ENCODE measurements around the gene ADAMTSL3. TPM values are rescaled to one million over a fixed set of nuclear protein-coding genes. Genes with fewer than 3 reads are reported as not detected.

The ADAMTSL3 gene
- total and polyA plus RNA-seq, 8 donors: 10.5 to 27.6 (median 17.4) TPM

- no peak for TF ChIP-seq CTCF (IDR thresholded peaks at IDR 0.05)
- no peak for ATAC-seq
- intact Hi-C loops (cut with DNase I): no loop called here
- Histone ChIP-seq H3K9me3 (no peaks in the 10 kb centered on the region), H3K4me3 (no peak overlapping the region), H3K4me1 (no peaks in the 10 kb centered on the region), H3K27me3 (no peaks in the 10 kb centered on the region), H3K27ac (no peak overlapping the region), H3K36me3 (no peaks in the 10 kb centered on the region)
- DNase-seq: no peak
Observed at GRCh38 chr15:83892498-83892897, 238.6 kb downstream of the ADAMTSL3 start.

GRCh38 chr15:83893308-83893707, 239.4 kb downstream of the ADAMTSL3 start:
- no peak for TF ChIP-seq CTCF (IDR thresholded peaks at IDR 0.05)
- DNase-seq (no peak), ATAC-seq (no peak)
- H3K27ac ChIP-seq: no peak overlapping the region
- H3K4me3 ChIP-seq: no peak overlapping the region
- H3K4me1 ChIP-seq: no peaks in the 10 kb centered on the region
- no peaks in the 10 kb centered on the region for H3K27me3 ChIP-seq
- no peaks in the 10 kb centered on the region for H3K9me3 ChIP-seq
- H3K36me3 ChIP-seq: no peaks in the 10 kb centered on the region
- intact Hi-C loops (cut with DNase I): no loop called here

GRCh38 chr15:83897037-83897436, 243.1 kb downstream of the ADAMTSL3 start:
- Histone ChIP-seq H3K9me3 (no peaks in the 10 kb centered on the region), H3K27me3 (no peaks in the 10 kb centered on the region), H3K36me3 (no peaks in the 10 kb centered on the region), H3K4me1 (no peaks in the 10 kb centered on the region), H3K4me3 (no peak overlapping the region), H3K27ac (no peak overlapping the region)
- ATAC-seq (no peak), DNase-seq (no peak)
- TF ChIP-seq CTCF (IDR thresholded peaks at IDR 0.05): no peak
- intact Hi-C loops (cut with DNase I): no loop called here

- no peak overlapping the region for H3K4me3 ChIP-seq
- ATAC-seq (no peak), DNase-seq (no peak)
- no peaks in the 10 kb centered on the region for H3K9me3 ChIP-seq
- TF ChIP-seq CTCF (IDR thresholded peaks at IDR 0.05): no peak
- no peaks in the 10 kb centered on the region for H3K36me3 ChIP-seq
- H3K27ac ChIP-seq: no peak overlapping the region
- H3K4me1 ChIP-seq: no peaks in the 10 kb centered on the region
- H3K27me3 ChIP-seq: no peaks in the 10 kb centered on the region
- intact Hi-C loops (cut with DNase I): no loop called here
Observed at GRCh38 chr15:83898361-83898760, 244.4 kb downstream of the ADAMTSL3 start.

- H3K9me3 ChIP-seq: no peaks in the 10 kb centered on the region
- intact Hi-C loops (cut with DNase I): no loop called here
- H3K36me3 ChIP-seq: no peaks in the 10 kb centered on the region
- no peaks in the 10 kb centered on the region for H3K27me3 ChIP-seq
- DNase-seq: no peak
- TF ChIP-seq CTCF (IDR thresholded peaks at IDR 0.05): no peak
- H3K4me1 ChIP-seq: no peaks in the 10 kb centered on the region
- no peak overlapping the region for H3K4me3 ChIP-seq
- no peak for ATAC-seq
- H3K27ac ChIP-seq: no peak overlapping the region
Observed at GRCh38 chr15:83899670-83900069, 245.7 kb downstream of the ADAMTSL3 start.
